Endothelial cell (in vitro differentiated cells): ENCODE measurements around the gene S100A8. TPM values are rescaled to one million over a fixed set of nuclear protein-coding genes. Genes with fewer than 3 reads are reported as not detected.

Source experiments
- DNase-seq: peaks from one replicate; pipeline ENCODE4 v3.0.0; 2021; ENCODE audit warnings: low spot score
- H3K27ac Mint-ChIP-seq: one replicate; pipeline ENCODE4 v1.8.0; 2021; ENCODE audit warnings: mixed read lengths, inconsistent platforms; ENCODE audit not compliant: unreplicated experiment
- H3K27me3 Mint-ChIP-seq: one replicate; pipeline ENCODE4 v1.8.0; 2021; ENCODE audit warnings: mild to moderate bottlenecking, moderate library complexity, mixed read lengths, inconsistent platforms; ENCODE audit not compliant: unreplicated experiment
- H3K36me3 Mint-ChIP-seq: one replicate; pipeline ENCODE4 v1.8.0; 2021; ENCODE audit warnings: mild to moderate bottlenecking, low read depth, mixed read lengths, inconsistent platforms; ENCODE audit not compliant: unreplicated experiment
- H3K4me1 Mint-ChIP-seq: one replicate; pipeline ENCODE4 v1.8.0; 2021; ENCODE audit warnings: mild to moderate bottlenecking, mixed read lengths, inconsistent platforms; ENCODE audit not compliant: unreplicated experiment
- H3K4me3 Mint-ChIP-seq: one replicate; pipeline ENCODE4 v1.8.0; 2021; ENCODE audit warnings: mild to moderate bottlenecking, mixed read lengths, inconsistent platforms; ENCODE audit not compliant: unreplicated experiment
- H3K9me3 Mint-ChIP-seq: one replicate; pipeline ENCODE4 v1.8.0; 2021; ENCODE audit warnings: mixed read lengths, inconsistent platforms; ENCODE audit not compliant: unreplicated experiment
- CTCF ChIP-seq: fragments of 200-600 bp; sonication (generic); IDR thresholded peaks from one replicate; pipeline ENCODE4 v1.5.0; 2021; ENCODE audit warnings: antibody characterized with exemption; ENCODE audit not compliant: unreplicated experiment
- total RNA-seq: library from RNA; stranded (reverse); fragmentation: NEBNext Ultra II Directional; extraction: Animal tissue kit (Norgen Biotek cat#: 25700); gene quantifications from one replicate; pipeline ENCODE4 v1.2.1, GENCODE V29; 2021; ENCODE audit not compliant: unreplicated experiment

S100A8 gene
- total RNA-seq, 1 donor from 2014 or later: not detected

GRCh38 chr1:153389973-153390879 lies 647 bp downstream of the S100A8 start:
- Mint-ChIP-seq H3K4me1 (no peaks in the 10 kb centered on the region), H3K36me3 (no peaks in the 10 kb centered on the region)

GRCh38 chr1:153389401-153389800 lies 1.5 kb downstream of the S100A8 start:
- Mint-ChIP-seq H3K4me1 (no peaks in the 10 kb centered on the region), H3K9me3 (no peaks in the 10 kb centered on the region), H3K36me3 (no peaks in the 10 kb centered on the region), H3K27ac (no peak overlapping the region), H3K27me3 (peaks cover under 1% of the 10 kb centered on the region), H3K4me3 (no peak overlapping the region)
- TF ChIP-seq CTCF: no peak
- no peak for DNase-seq

More at GRCh38 chr1:153389973-153390879, 647 bp downstream of the S100A8 start:
- no peak for DNase-seq
- Mint-ChIP-seq H3K9me3 (no peaks in the 10 kb centered on the region), H3K27ac (no peak overlapping the region), H3K27me3 (peaks cover 1% of the 10 kb centered on the region), H3K4me3 (no peak overlapping the region)
- no peak for TF ChIP-seq CTCF

- H3K4me1 Mint-ChIP-seq: no peaks in the 10 kb centered on the region
- H3K27me3 Mint-ChIP-seq: no peaks in the 10 kb centered on the region
- H3K9me3 Mint-ChIP-seq: no peaks in the 10 kb centered on the region
- no peak for DNase-seq
- no peaks in the 10 kb centered on the region for H3K36me3 Mint-ChIP-seq
- H3K4me3 Mint-ChIP-seq: no peak overlapping the region
- TF ChIP-seq CTCF: no peak
- H3K27ac Mint-ChIP-seq: no peak overlapping the region
These were observed 3.1 kb downstream of the S100A8 start for GRCh38 chr1:153387785-153388184.

GRCh38 chr1:153387001-153387400 lies 3.9 kb downstream of the S100A8 start:
- Mint-ChIP-seq H3K4me1 (no peaks in the 10 kb centered on the region), H3K27ac (no peak overlapping the region), H3K36me3 (no peaks in the 10 kb centered on the region), H3K27me3 (no peaks in the 10 kb centered on the region), H3K4me3 (no peak overlapping the region), H3K9me3 (no peaks in the 10 kb centered on the region)
- DNase-seq: no peak
- no peak for TF ChIP-seq CTCF

DNA sequence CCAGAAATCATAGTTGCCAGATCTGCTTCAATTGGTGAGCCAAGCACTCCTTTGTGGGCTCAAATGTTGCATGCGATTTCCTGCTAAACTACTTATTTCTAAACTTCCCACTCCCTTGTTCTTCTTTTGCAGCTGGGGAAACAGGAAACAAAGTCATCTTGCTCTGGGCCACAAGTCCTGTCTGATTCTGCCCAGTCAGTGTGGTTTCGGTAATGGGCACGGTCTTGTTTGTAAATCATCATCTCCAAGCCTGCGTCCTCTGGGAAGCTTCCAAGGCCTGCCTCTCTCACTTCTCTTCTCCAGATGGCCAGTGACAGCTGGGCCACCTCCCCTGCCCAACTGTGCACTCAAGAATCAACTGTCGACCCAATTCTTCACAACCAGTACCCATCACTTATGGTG lies 4.4 kb downstream of the S100A8 start:
- no peak for DNase-seq
- no peaks in the 10 kb centered on the region for H3K4me1 Mint-ChIP-seq
- no peaks in the 10 kb centered on the region for H3K27me3 Mint-ChIP-seq
- TF ChIP-seq CTCF: no peak
- H3K4me3 Mint-ChIP-seq: no peak overlapping the region
- H3K9me3 Mint-ChIP-seq: no peaks in the 10 kb centered on the region
- H3K36me3 Mint-ChIP-seq: no peaks in the 10 kb centered on the region
- no peak overlapping the region for H3K27ac Mint-ChIP-seq
